Ishikawa (cell line): ENCODE data around the gene COL3A1.

Experiments
- CEBPB ChIP-seq: IDR thresholded peaks from 2 replicates; pipeline ENCODE4 v1.6.1; 2012
- CREB1 ChIP-seq: IDR thresholded peaks from 2 replicates; pipeline ENCODE4 v1.6.1; 2012; ENCODE audit warnings: low read depth
- EGR1 ChIP-seq: IDR thresholded peaks from 2 replicates; pipeline ENCODE4 v1.6.1; 2012
- EP300 ChIP-seq: IDR thresholded peaks from 2 replicates; pipeline ENCODE4 v1.6.1; 2012; ENCODE audit warnings: borderline replicate concordance
- FOXM1 ChIP-seq: IDR thresholded peaks from 2 replicates; pipeline ENCODE4 v1.6.1; 2012; ENCODE audit warnings: low read depth, borderline replicate concordance
- NFIC ChIP-seq: IDR thresholded peaks from 2 replicates; pipeline ENCODE4 v1.6.1; 2012
- RAD21 ChIP-seq: IDR thresholded peaks from 2 replicates; pipeline ENCODE4 v1.6.1; 2012; ENCODE audit warnings: low read depth
- REST ChIP-seq: IDR thresholded peaks from 2 replicates; pipeline ENCODE4 v1.6.1; 2012; ENCODE audit warnings: low read depth, mild to moderate bottlenecking
- TAF1 ChIP-seq: IDR thresholded peaks from 2 replicates; pipeline ENCODE4 v1.6.1; 2012; ENCODE audit warnings: low read depth, mild to moderate bottlenecking
- USF1 ChIP-seq: IDR thresholded peaks from 2 replicates; pipeline ENCODE4 v1.6.1; 2012
- YY1 ChIP-seq: IDR thresholded peaks from 2 replicates; pipeline ENCODE4 v1.6.1; 2012; ENCODE audit warnings: low read depth
- ZBTB7A ChIP-seq: IDR thresholded peaks from 2 replicates; pipeline ENCODE4 v1.6.1; 2012; ENCODE audit warnings: low read depth

- no peak for TF ChIP-seq FOXM1
- no peak for TF ChIP-seq EP300
- no peak for TF ChIP-seq REST
- no peak for TF ChIP-seq EGR1
- no peak for TF ChIP-seq RAD21
- TF ChIP-seq ZBTB7A: no peak
- TF ChIP-seq TAF1: no peak
- no peak for TF ChIP-seq CEBPB
- no peak for TF ChIP-seq CREB1
- TF ChIP-seq USF1: no peak
- no peak for TF ChIP-seq YY1
- no peak for TF ChIP-seq NFIC
These were observed 16.5 kb upstream of the COL3A1 start for GRCh38 chr2:188957646-188958045.
